Measurements from ENCODE around the gene SCFD2.

Gene SCFD2

DNA sequence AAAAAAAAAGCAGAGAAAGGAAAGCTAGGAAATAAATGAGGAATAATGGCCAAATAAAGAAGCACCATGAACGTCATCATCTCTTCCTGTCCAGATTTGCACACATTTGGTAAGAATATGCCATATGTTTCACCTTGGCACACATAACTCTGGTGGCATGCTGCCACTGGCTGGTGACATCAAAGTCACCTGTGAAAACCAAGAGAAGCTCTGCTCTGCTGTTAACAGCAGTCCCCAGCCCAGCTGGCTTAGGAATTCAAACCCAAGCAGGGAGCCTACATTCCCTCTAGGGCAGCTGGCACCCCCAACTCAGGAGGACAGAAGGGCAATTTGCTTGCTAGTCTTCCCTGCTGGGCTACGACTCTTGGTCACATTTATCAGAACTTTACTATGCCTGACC lies 426.1 kb downstream of the SCFD2 start:
- no peaks in the 10 kb centered on the region for H3K36me3 ChIP-seq (ENCODE audit: control insufficient read depth, low read depth, low read length)
- H3K4me1 ChIP-seq (ENCODE audit: control insufficient read depth, low read depth, low read length) = peaks cover 11% of the 10 kb centered on the region
- no peak overlapping the region for H3K27ac ChIP-seq (ENCODE audit: low read length)
- no peaks in the 10 kb centered on the region for H3K9me3 ChIP-seq (ENCODE audit: control insufficient read depth, low read depth, low read length)
- H3K9ac ChIP-seq (ENCODE audit: low read length) = no peak overlapping the region
- H3K27me3 ChIP-seq (ENCODE audit: control insufficient read depth, insufficient read depth, low read length) = no peaks in the 10 kb centered on the region
- H3K4me3 ChIP-seq (ENCODE audit: low read length) = no peak overlapping the region

DNA sequence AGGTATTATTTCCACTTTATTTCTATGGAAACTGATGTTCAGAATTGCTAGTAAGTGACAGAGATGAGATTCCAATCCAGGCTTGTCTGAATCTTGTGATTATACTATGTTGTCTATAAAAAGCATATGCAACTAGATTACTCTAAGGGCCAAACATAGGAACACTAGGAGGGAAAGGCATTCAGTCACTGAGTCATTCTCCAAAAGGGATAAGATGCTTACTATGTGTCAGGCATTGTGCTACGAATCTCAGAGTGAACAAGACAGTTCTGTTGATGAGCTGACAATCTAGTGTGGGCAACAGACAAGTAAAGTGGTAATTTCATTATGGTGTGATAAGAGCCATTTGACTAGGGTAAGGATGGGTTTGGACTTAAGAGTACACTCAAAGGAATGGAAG lies 426.5 kb downstream of the SCFD2 start:
- H3K4me3 ChIP-seq (ENCODE audit: low read length) = no peak overlapping the region
- no peaks in the 10 kb centered on the region for H3K9me3 ChIP-seq (ENCODE audit: control insufficient read depth, low read depth, low read length)
- no peaks in the 10 kb centered on the region for H3K36me3 ChIP-seq (ENCODE audit: control insufficient read depth, low read depth, low read length)
- no peak overlapping the region for H3K27ac ChIP-seq (ENCODE audit: low read length)
- peaks cover 11% of the 10 kb centered on the region for H3K4me1 ChIP-seq (ENCODE audit: control insufficient read depth, low read depth, low read length)
- H3K9ac ChIP-seq (ENCODE audit: low read length) = no peak overlapping the region
- H3K27me3 ChIP-seq (ENCODE audit: control insufficient read depth, insufficient read depth, low read length) = no peaks in the 10 kb centered on the region

DNA sequence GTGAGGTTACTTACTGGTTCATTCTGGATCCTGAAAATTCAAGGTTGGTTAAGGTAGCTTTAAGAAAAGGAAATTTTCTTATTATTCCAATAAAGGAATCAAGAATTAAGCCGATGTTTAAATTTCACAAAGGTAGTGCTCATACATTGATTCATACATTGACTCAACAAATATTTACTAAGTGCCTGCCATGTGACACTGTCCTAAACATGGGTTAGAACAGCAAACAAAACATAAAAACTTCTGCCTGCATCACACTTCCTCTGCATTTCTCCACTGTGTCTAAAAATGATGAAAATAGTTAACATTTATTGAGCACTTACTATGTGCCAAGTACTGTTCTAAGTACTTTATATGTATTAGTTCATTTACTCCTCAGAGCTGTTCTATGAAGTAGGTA lies 428.0 kb downstream of the SCFD2 start:
- Histone ChIP-seq H3K9ac (ENCODE audit: low read length) (no peak overlapping the region), H3K36me3 (ENCODE audit: control insufficient read depth, low read depth, low read length) (no peaks in the 10 kb centered on the region), H3K4me1 (ENCODE audit: control insufficient read depth, low read depth, low read length) (peaks cover 11% of the 10 kb centered on the region), H3K27me3 (ENCODE audit: control insufficient read depth, insufficient read depth, low read length) (no peaks in the 10 kb centered on the region), H3K27ac (ENCODE audit: low read length) (no peak overlapping the region), H3K4me3 (ENCODE audit: low read length) (no peak overlapping the region), H3K9me3 (ENCODE audit: control insufficient read depth, low read depth, low read length) (no peaks in the 10 kb centered on the region)

DNA sequence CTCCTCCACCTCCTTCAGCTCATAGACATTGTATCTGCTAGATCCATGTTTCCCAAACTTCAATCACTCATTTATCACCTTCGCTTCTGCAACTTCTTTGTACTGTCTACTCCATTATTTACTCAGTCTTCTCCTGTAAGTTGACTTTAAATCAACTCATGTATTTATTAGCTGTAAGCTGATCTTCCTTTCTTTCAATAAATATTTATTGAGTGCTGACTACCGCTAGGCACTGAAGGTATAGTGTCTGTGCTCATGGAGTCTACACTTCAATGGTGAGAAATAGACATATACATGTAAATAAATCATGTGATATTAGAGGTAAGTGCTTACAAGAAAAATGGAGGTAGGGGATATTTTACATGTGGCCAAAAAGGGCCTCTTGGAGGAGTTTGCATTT lies 429.1 kb downstream of the SCFD2 start:
- no peak overlapping the region for H3K4me3 ChIP-seq (ENCODE audit: low read length)
- H3K4me1 ChIP-seq (ENCODE audit: control insufficient read depth, low read depth, low read length) = peaks cover 11% of the 10 kb centered on the region
- no peaks in the 10 kb centered on the region for H3K27me3 ChIP-seq (ENCODE audit: control insufficient read depth, insufficient read depth, low read length)
- no peak overlapping the region for H3K9ac ChIP-seq (ENCODE audit: low read length)
- H3K9me3 ChIP-seq (ENCODE audit: control insufficient read depth, low read depth, low read length) = no peaks in the 10 kb centered on the region
- H3K27ac ChIP-seq (ENCODE audit: low read length) = no peak overlapping the region
- H3K36me3 ChIP-seq (ENCODE audit: control insufficient read depth, low read depth, low read length) = no peaks in the 10 kb centered on the region

DNA sequence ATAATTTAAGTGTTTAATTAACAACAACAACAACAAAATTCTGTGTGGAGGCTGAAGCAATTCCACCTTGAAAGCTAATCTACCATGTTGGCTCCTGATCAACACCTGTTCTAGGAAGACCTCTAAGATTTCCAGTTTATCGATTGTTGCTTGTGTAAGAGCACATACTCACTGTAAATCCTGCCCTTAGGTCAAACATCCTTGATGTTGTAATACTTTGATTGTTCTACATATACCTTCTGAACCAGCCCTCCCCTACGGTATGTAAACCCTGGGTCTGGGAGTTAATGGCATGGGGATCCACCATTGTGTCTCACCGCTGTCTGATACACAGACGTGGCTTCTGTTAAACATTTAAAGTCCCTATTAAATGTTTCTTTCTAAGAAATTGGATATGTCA lies 430.5 kb downstream of the SCFD2 start:
- Histone ChIP-seq H3K4me1 (ENCODE audit: control insufficient read depth, low read depth, low read length) (peaks cover 8% of the 10 kb centered on the region), H3K9me3 (ENCODE audit: control insufficient read depth, low read depth, low read length) (no peaks in the 10 kb centered on the region), H3K27ac (ENCODE audit: low read length) (no peak overlapping the region), H3K36me3 (ENCODE audit: control insufficient read depth, low read depth, low read length) (no peaks in the 10 kb centered on the region), H3K9ac (ENCODE audit: low read length) (no peak overlapping the region), H3K27me3 (ENCODE audit: control insufficient read depth, insufficient read depth, low read length) (no peaks in the 10 kb centered on the region), H3K4me3 (ENCODE audit: low read length) (no peak overlapping the region)

DNA sequence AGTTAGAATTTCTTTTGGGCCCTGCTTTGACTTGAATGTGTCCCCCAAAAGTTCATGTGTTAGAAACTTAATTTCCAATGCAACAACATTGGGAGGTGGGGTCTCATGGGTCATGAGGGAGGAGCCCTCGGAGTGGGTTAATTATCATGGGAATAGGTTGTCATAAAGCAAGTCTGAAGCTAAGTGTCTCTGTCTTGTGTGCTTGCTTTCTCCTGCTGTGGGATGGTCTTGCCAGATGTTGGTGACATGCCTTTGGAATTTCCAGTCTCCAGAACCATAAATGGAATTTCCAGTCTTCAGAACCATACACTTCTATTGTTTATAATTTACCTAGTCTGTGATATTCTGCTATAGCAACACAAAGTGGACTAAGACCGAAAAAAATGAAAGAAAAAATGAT lies 432.1 kb downstream of the SCFD2 start:
- H3K4me1 ChIP-seq (ENCODE audit: control insufficient read depth, low read depth, low read length) = no peaks in the 10 kb centered on the region
- H3K27ac ChIP-seq (ENCODE audit: low read length) = no peak overlapping the region
- no peaks in the 10 kb centered on the region for H3K9me3 ChIP-seq (ENCODE audit: control insufficient read depth, low read depth, low read length)
- no peak overlapping the region for H3K9ac ChIP-seq (ENCODE audit: low read length)
- no peaks in the 10 kb centered on the region for H3K36me3 ChIP-seq (ENCODE audit: control insufficient read depth, low read depth, low read length)
- H3K4me3 ChIP-seq (ENCODE audit: low read length) = no peak overlapping the region
- no peaks in the 10 kb centered on the region for H3K27me3 ChIP-seq (ENCODE audit: control insufficient read depth, insufficient read depth, low read length)

DNA sequence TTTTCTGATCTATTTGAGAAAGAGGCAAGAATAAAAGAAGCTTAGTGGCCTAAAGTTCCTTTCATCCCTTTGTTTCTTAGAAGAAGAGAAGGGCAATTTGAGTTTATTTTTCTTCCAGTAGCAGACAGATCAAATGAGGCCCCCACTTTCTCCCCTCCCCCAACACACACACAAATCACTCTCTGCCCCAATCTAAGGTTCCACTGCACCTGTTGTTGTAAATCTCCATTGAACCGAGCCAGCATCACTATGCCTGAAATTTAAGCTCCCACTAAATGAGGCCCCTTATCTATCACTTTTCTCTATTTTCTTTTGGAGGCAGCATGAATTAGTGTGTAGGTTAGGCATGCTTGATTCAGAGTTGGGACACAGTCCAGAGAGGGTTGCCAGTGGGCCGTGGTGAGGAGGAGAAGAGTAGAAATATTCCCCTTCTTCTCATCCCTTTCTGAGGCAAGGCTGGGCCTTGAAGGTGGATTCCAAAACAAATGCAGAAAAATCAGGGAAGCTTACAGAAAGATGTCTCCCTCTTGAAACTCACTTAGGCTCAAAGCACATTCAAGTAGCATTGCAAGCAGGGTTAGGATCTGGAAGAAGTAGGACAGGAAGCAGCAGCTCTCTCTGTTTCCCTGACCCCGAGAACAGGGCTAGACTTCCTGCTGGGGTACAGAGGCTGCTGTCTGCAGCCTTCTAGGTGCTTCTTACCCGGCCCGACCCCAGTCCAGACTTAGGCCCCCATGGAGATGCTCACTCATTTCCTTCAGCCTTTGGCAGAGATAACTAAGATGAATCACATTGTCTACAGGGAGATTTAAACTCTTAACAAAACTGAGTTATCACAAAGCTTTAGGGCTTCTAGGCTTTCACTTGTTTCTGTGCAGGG lies 433.0 kb downstream of the SCFD2 start:
- Histone ChIP-seq H3K9ac (ENCODE audit: low read length) (no peak overlapping the region), H3K27me3 (ENCODE audit: control insufficient read depth, insufficient read depth, low read length) (no peaks in the 10 kb centered on the region), H3K4me3 (ENCODE audit: low read length) (no peak overlapping the region)

DNA sequence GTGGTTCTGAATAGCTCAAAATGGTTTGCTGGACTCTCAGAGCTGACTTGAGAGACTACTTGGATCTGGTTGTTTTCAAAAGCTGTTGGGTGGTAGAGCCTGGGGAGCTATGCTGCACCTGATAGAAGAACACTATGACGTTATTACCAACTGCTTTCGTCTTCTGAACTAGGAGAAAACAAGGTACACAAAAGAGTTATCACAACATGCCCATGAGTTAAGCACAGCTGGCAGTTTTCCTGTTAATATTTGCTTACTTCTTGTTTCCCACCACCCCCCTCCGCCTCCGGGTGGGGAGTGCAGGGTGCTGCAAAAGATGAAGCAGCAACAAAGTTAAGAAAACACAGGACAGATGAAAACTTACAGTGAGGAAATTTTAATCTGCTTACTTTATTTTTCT lies 434.6 kb downstream of the SCFD2 start:
- Histone ChIP-seq H3K27ac (ENCODE audit: low read length) (no peak overlapping the region), H3K4me3 (ENCODE audit: low read length) (no peak overlapping the region), H3K9me3 (ENCODE audit: control insufficient read depth, low read depth, low read length) (no peaks in the 10 kb centered on the region), H3K9ac (ENCODE audit: low read length) (no peak overlapping the region), H3K27me3 (ENCODE audit: control insufficient read depth, insufficient read depth, low read length) (no peaks in the 10 kb centered on the region), H3K4me1 (ENCODE audit: control insufficient read depth, low read depth, low read length) (peaks cover 7% of the 10 kb centered on the region), H3K36me3 (ENCODE audit: control insufficient read depth, low read depth, low read length) (no peaks in the 10 kb centered on the region)

More for the DNA sequence above, 433.0 kb downstream of the SCFD2 start:
- no peaks in the 10 kb centered on the region for H3K4me1 ChIP-seq (ENCODE audit: control insufficient read depth, low read depth, low read length)
- H3K27ac ChIP-seq (ENCODE audit: low read length) = no peak overlapping the region
- no peaks in the 10 kb centered on the region for H3K36me3 ChIP-seq (ENCODE audit: control insufficient read depth, low read depth, low read length)
- H3K9me3 ChIP-seq (ENCODE audit: control insufficient read depth, low read depth, low read length) = no peaks in the 10 kb centered on the region

DNA sequence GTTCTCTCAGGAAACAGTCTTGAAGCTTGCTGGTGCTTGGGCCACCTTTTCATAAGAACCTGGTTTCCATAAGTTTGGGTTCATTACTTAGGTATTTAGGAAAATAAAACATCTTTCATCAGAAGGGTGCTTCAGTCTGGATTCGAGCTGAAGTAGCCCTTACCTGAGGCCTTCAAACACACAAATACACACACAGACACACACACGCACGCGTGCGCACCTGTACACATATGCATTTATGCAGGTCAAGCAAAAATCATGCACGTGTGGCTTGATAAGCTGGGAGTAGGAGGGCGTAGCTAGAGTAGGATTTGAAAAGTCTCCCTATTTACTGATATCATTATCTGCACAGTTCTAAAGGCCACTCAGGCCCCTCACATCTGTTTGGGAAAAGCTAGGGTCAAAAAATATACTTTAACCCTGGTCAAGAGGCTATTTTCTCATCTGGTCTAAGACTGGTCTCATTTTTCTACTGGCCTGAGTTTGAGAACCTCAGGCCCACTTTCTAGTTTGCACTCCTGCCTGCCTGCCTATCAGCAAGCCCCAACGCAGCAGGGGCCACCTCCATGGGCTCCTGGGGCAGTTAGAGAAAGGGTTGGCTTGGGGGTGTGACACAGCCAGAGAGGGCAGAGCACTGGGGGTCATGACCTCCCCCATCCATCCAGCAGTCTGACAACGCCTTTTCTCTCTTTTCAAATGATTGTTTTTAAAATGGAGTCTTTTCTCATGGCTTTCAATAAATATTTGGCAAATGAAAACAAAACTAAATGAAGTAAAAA lies 439.5 kb downstream of the SCFD2 start:
- H3K27ac ChIP-seq (ENCODE audit: low read length) = no peak overlapping the region
- H3K4me1 ChIP-seq (ENCODE audit: control insufficient read depth, low read depth, low read length) = peaks cover 17% of the 10 kb centered on the region
- no peaks in the 10 kb centered on the region for H3K36me3 ChIP-seq (ENCODE audit: control insufficient read depth, low read depth, low read length)
- peak overlapping the region; percentile 10 for H3K4me3 ChIP-seq (ENCODE audit: low read length)
- H3K27me3 ChIP-seq (ENCODE audit: control insufficient read depth, insufficient read depth, low read length) = no peaks in the 10 kb centered on the region
- no peaks in the 10 kb centered on the region for H3K9me3 ChIP-seq (ENCODE audit: control insufficient read depth, low read depth, low read length)
- no peak overlapping the region for H3K9ac ChIP-seq (ENCODE audit: low read length)

DNA sequence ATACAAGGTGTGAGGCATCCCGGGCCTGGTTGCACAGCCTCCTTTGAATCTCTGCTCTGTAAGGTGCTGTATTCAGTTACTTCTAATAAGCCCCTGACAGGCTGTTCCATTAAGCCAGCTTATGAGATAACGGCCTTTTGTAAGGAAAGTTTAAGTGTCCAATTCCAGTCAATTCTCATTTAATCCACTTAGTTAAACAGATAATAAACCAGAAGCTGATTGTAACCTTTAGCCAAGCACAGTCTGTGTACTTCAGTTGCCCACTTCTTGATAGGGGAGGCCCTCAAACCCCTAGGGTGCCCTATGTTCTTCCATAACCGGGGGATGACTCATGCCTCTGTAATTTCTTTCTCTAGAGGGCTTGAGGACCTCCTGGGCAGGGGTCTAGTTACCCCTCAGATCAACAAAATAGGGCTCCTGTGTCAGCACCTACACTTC lies 440.3 kb downstream of the SCFD2 start:
- H3K9me3 ChIP-seq (ENCODE audit: control insufficient read depth, low read depth, low read length) = no peaks in the 10 kb centered on the region
- H3K4me1 ChIP-seq (ENCODE audit: control insufficient read depth, low read depth, low read length) = peaks cover 17% of the 10 kb centered on the region
- H3K27ac ChIP-seq (ENCODE audit: low read length) = no peak overlapping the region
- no peak overlapping the region for H3K9ac ChIP-seq (ENCODE audit: low read length)
- no peaks in the 10 kb centered on the region for H3K27me3 ChIP-seq (ENCODE audit: control insufficient read depth, insufficient read depth, low read length)
- H3K4me3 ChIP-seq (ENCODE audit: low read length) = no peak overlapping the region
- H3K36me3 ChIP-seq (ENCODE audit: control insufficient read depth, low read depth, low read length) = no peaks in the 10 kb centered on the region

DNA sequence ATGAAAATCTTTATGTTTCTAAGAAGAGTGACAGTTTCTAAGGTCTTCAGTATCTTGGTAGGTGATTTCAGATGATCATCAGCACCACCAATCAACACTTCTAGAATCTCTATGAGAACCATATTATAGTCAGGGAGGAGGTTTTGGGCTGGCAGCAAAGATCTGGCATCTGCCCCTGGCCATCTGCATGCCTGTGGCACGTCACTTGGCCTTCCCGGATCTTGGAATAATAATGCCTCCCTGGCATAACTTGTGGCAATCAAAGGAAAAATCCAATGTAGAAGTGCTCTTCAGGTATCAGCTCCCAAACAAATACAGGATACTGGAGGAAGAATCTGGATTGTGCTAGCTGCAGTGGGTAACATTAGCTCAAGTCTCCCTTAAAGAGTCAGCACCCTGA lies 446.4 kb downstream of the SCFD2 start:
- Histone ChIP-seq H3K4me1 (ENCODE audit: control insufficient read depth, low read depth, low read length) (peaks cover 3% of the 10 kb centered on the region), H3K9me3 (ENCODE audit: control insufficient read depth, low read depth, low read length) (no peaks in the 10 kb centered on the region), H3K4me3 (ENCODE audit: low read length) (no peak overlapping the region), H3K27ac (ENCODE audit: low read length) (no peak overlapping the region), H3K9ac (ENCODE audit: low read length) (no peak overlapping the region), H3K27me3 (ENCODE audit: control insufficient read depth, insufficient read depth, low read length) (no peaks in the 10 kb centered on the region), H3K36me3 (ENCODE audit: control insufficient read depth, low read depth, low read length) (no peaks in the 10 kb centered on the region)
